Chondrocyte (in vitro differentiated cells): Measurements from ENCODE around the gene ZNF8. TPM values are rescaled to one million over a fixed set of nuclear protein-coding genes. Genes with fewer than 3 reads are reported as not detected.

ENCODE experiments used
- DNase-seq: peaks from one replicate; pipeline ENCODE4 v3.0.0; 2021; ENCODE audit warnings: mixed read lengths, low spot score
- H3K27ac Mint-ChIP-seq: one replicate; pipeline ENCODE4 v1.8.0; 2021; ENCODE audit warnings: mild to moderate bottlenecking, moderate library complexity, mixed read lengths; ENCODE audit not compliant: unreplicated experiment
- H3K27me3 Mint-ChIP-seq: 2 replicates; pipeline ENCODE4 v1.8.0; 2021; ENCODE audit warnings: low read depth, mixed read lengths
- H3K36me3 Mint-ChIP-seq: 2 replicates; pipeline ENCODE4 v1.8.0; 2021; ENCODE audit warnings: low read depth, mixed read lengths
- H3K4me1 Mint-ChIP-seq: 2 replicates; pipeline ENCODE4 v1.8.0; 2021; ENCODE audit warnings: low read depth, mild to moderate bottlenecking, mixed read lengths
- H3K4me3 Mint-ChIP-seq: one replicate; pipeline ENCODE4 v1.8.0; 2021; ENCODE audit warnings: mild to moderate bottlenecking, moderate library complexity, mixed read lengths; ENCODE audit not compliant: unreplicated experiment
- H3K9me3 Mint-ChIP-seq: 2 replicates; pipeline ENCODE4 v1.8.0; 2021; ENCODE audit warnings: low read depth, mixed read lengths
- total RNA-seq: library from RNA; stranded (reverse); gene quantifications from 3 replicates; pipeline ENCODE4 v1.2.1, GENCODE V29; 2021
- TF ChIP-seq, protein P1 (sequence below): fragments of 200-600 bp; sonication (generic); IDR thresholded peaks from 2 replicates; pipeline ENCODE4 v1.5.0; 2021; ENCODE audit warnings: antibody characterized with exemption, mild to moderate bottlenecking, moderate library complexity

ZNF8 gene
- total RNA-seq, 1 donor from 2014 or later, result 8.1 TPM

DNA sequence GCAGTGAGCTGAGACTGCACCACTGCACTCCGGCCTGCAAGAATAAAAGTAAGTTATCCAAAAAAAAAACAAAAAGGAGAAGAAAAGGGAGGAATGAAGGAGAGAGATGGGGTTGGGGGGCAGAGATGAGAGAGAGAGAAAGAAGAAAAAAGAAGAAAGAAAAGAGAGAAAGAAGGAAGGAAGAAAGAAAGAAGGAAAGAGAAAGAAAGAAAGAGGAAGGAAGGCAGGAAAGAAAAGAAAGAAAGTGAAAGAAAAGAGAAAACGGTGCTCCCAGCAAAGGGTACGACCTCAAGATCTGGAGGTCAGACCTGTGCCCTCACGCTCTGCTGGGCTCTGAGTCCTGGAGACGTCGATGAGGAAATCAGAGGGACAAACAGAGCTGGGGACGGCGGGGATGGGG is 70.8 kb downstream of the ZNF8 start:
- H3K36me3 Mint-ChIP-seq, result peaks cover 12% of the 10 kb centered on the region
- DNase-seq, result no peak
- no peak overlapping the region for H3K4me3 Mint-ChIP-seq
- no peaks in the 10 kb centered on the region for H3K27me3 Mint-ChIP-seq
- H3K9me3 Mint-ChIP-seq, result no peaks in the 10 kb centered on the region
- H3K27ac Mint-ChIP-seq, result no peak overlapping the region
- TF ChIP-seq, protein P1, sequence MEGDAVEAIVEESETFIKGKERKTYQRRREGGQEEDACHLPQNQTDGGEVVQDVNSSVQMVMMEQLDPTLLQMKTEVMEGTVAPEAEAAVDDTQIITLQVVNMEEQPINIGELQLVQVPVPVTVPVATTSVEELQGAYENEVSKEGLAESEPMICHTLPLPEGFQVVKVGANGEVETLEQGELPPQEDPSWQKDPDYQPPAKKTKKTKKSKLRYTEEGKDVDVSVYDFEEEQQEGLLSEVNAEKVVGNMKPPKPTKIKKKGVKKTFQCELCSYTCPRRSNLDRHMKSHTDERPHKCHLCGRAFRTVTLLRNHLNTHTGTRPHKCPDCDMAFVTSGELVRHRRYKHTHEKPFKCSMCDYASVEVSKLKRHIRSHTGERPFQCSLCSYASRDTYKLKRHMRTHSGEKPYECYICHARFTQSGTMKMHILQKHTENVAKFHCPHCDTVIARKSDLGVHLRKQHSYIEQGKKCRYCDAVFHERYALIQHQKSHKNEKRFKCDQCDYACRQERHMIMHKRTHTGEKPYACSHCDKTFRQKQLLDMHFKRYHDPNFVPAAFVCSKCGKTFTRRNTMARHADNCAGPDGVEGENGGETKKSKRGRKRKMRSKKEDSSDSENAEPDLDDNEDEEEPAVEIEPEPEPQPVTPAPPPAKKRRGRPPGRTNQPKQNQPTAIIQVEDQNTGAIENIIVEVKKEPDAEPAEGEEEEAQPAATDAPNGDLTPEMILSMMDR, result no peak
- H3K4me1 Mint-ChIP-seq, result peaks cover 38% of the 10 kb centered on the region

DNA sequence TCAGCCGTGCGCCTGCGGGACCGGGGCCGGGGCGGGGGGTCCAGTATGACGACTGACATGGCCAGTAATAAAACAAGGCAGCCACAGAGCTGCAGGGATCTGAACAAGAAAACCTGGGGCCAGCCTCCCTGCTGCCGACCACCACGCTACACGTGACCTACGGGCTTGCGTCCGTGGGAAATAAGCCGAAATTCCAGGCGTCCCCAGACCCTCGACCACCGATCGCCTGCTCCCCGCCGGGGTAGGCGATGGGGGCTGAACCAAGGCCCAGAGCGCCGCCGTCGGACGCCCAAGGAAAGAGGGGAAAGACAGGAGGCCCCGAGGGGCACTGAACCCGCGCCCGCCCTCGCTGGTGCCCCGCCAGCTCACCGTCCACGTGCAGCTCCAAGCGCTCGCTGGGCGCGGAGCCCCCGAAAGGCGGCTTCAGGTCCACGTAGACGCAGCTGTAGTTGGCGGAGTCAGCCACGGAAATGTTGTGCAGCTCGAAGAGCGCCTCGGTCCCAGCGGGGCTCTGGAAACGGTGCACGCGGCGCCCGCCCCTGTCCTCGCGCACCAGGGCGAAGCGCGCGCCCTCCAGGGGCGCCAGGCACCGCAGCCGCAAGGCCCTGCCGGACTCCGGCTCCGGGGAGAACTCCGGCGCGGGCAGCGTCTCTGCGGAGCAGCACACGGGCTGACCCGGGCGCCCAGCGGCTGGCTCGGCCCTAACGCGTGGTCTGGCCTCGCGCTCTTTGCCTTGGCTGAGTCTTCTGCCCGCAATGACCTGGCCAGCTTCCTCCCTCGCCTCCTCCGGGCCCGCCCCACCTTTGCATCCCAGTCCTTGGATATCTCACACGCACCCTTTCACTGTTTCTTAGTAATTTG is 71.5 kb downstream of the ZNF8 start:
- Mint-ChIP-seq H3K9me3 (no peaks in the 10 kb centered on the region), H3K27ac (no peak overlapping the region), H3K4me3 (no peak overlapping the region), H3K27me3 (no peaks in the 10 kb centered on the region), H3K36me3 (peaks cover 12% of the 10 kb centered on the region), H3K4me1 (peaks cover 34% of the 10 kb centered on the region)
- TF ChIP-seq, protein P1, result no peak
- peak; percentile 90 for DNase-seq

DNA sequence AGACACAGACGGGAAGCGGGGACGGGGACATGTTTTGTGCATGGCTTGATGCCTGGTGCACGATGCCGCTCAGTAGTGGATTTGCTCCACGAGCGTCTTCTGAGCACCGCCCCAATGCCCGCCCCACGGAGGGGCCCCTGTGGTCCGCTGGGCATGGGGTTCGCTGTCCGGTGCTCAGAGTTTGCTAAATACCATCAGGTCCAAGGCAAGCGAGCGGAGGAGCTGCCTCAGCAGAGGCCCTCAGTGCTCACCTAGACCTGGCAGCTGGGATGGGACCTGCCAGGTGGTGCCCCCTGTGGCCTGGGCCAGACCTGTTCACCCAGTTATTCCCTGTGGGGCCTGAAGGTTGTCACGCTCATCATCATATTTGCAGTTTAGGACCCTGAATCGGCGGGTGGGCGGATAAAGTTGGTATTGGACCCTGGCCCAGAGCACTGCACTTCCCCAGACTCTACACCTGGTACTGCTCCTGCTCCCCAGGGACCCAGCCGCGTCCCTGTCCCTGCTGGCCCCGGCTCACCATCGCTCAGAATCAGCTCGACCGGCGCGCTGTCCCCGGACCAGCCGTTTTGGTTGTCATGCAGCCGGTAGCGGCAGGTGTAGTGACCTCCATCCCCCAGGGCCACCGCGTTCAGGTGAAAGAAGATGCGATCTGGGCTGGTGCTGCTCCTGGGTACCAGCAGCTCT is 72.3 kb downstream of the ZNF8 start:
- H3K4me3 Mint-ChIP-seq, result no peak overlapping the region
- no peak overlapping the region for H3K27ac Mint-ChIP-seq
- peaks cover 8% of the 10 kb centered on the region for H3K36me3 Mint-ChIP-seq
- H3K4me1 Mint-ChIP-seq, result peaks cover 27% of the 10 kb centered on the region
- H3K27me3 Mint-ChIP-seq, result no peaks in the 10 kb centered on the region
- H3K9me3 Mint-ChIP-seq, result no peaks in the 10 kb centered on the region
- TF ChIP-seq, protein P1, result no peak
- peak; percentile 67 for DNase-seq

DNA sequence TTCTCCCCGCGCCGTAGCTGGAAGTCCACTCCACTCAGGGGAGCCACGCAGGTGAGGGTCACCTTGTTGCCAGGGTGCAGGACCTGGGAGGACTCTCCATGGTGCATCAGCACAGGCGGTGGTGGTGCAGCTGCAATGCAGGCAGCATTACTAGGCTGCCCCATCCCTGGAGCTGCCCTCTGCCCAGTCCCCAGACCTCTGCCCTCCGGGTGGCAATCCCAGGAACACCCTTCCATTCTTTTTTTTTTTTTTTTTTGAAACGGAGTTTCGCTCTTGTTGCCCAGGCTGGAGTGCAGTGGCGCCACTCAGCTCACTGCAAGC is 72.8 kb downstream of the ZNF8 start:
- no peak overlapping the region for H3K27ac Mint-ChIP-seq
- TF ChIP-seq, protein P1, result no peak
- H3K27me3 Mint-ChIP-seq, result no peaks in the 10 kb centered on the region
- no peaks in the 10 kb centered on the region for H3K9me3 Mint-ChIP-seq
- peaks cover 23% of the 10 kb centered on the region for H3K4me1 Mint-ChIP-seq
- peak; percentile 83 for DNase-seq
- H3K36me3 Mint-ChIP-seq, result peaks cover 8% of the 10 kb centered on the region
- no peak overlapping the region for H3K4me3 Mint-ChIP-seq

DNA sequence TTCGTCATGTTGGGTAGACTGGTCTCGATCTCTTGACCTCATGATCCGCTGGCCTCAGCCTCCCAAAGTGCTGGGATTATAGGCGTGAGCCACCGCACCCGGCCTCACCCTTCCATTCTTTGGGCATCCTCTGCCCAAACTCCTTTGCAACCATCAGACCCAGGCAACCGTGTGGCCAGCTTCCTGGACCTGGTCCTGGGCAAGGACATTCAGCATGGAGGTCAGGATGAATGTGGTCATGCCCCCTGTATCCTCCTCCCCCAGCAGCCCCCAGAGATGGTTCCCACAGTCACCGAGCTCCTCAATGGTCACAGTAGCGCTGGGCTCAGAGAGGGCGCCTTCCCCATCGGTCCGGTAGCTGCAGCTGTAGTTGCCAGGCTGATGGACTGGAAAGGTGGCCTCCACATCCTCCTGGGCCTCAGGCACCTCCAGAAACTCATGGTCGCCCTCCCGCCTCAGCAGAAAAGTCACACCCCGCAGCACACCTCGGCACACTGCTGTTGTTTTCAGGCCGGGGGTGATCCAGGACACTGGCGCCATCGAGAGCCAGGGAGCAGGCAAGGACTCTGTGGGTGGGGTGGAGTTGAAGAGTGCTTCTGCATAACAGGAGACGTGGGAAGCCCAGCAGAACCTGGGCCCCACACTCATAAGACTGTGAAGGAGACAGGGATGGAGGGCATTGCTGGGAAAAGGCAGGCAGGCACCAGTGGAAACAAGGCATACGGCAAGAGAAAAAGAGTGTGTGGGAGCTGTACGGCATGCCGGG is 73.4 kb downstream of the ZNF8 start:
- peak; percentile 67 for DNase-seq
- no peak overlapping the region for H3K4me3 Mint-ChIP-seq
- peaks cover 20% of the 10 kb centered on the region for H3K4me1 Mint-ChIP-seq
- no peaks in the 10 kb centered on the region for H3K27me3 Mint-ChIP-seq
- H3K27ac Mint-ChIP-seq, result no peak overlapping the region
- TF ChIP-seq, protein P1, result no peak
- peaks cover 8% of the 10 kb centered on the region for H3K36me3 Mint-ChIP-seq
- H3K9me3 Mint-ChIP-seq, result no peaks in the 10 kb centered on the region
